ENCODE data around the gene HS1BP3. TPM values are rescaled to one million over a fixed set of nuclear protein-coding genes. Genes with fewer than 3 reads are reported as not detected.

HS1BP3 gene
- total and polyA plus RNA-seq, 8 donors: 9.5 to 16.8 (median 10.8) TPM

- FAIRE-seq (no peak), ATAC-seq (no peak), DNase-seq (peak in 1 of 6 donors; percentile 68)
- Histone ChIP-seq H3K36me3 (no peaks in the 10 kb centered on the region), H3K4me1 (no peaks in the 10 kb centered on the region), H3K9me3 (no peaks in the 10 kb centered on the region), H3K27me3 (peaks cover 0 to 31% (median 8%) of the 10 kb centered on the region in 4 donors), H3K4me3 (no peak overlapping the region), H3K27ac (no peak overlapping the region)
- intact Hi-C loops (cut with DNase I): loop anchor here in 2 of 3 donors (5.0 to 10.0 kb wide), 3 partner anchors 85 to 298 kb away; no protein-coding TSS in a partner anchor
- WGBS, 2 donors: 24 to 37% methylated on average over 45 of the region's 45 CpGs
- TF ChIP-seq CTCF (IDR thresholded peaks at IDR 0.05): no peak
Measured at GRCh38 chr2:20669562-20670314, 18.8 kb upstream of the HS1BP3 start.

GRCh38 chr2:20668871-20669475 lies 18.1 kb upstream of the HS1BP3 start:
- no peak for DNase-seq
- Histone ChIP-seq H3K4me3 (no peak overlapping the region), H3K4me1 (no peaks in the 10 kb centered on the region), H3K27ac (no peak overlapping the region), H3K9me3 (no peaks in the 10 kb centered on the region), H3K27me3 (peaks cover 0 to 31% (median 8%) of the 10 kb centered on the region in 4 donors), H3K36me3 (no peaks in the 10 kb centered on the region)
- no peak for TF ChIP-seq CTCF (IDR thresholded peaks at IDR 0.05)
- no peak for ATAC-seq
- no peak for FAIRE-seq
- WGBS, 2 donors: 65 to 74% methylated on average over 8 of the region's 8 CpGs
- intact Hi-C loops (cut with DNase I): loop anchor here in 2 of 3 donors (5.0 to 10.0 kb wide), 3 partner anchors 86 to 298 kb away; no protein-coding TSS in a partner anchor

GRCh38 chr2:20668451-20668850 lies 17.6 kb upstream of the HS1BP3 start:
- intact Hi-C loops (cut with DNase I): loop anchor here in 2 of 3 donors (5.0 to 10.0 kb wide), 3 partner anchors 86 to 299 kb away; no protein-coding TSS in a partner anchor
- peaks cover 0 to 31% (median 8%) of the 10 kb centered on the region in 4 donors for H3K27me3 ChIP-seq
- no peak for FAIRE-seq
- H3K4me1 ChIP-seq: no peaks in the 10 kb centered on the region
- WGBS, 2 donors: 86 to 90% methylated on average over 6 of the region's 6 CpGs
- no peak for DNase-seq
- H3K9me3 ChIP-seq: no peaks in the 10 kb centered on the region
- H3K4me3 ChIP-seq: no peak overlapping the region
- no peak for TF ChIP-seq CTCF (IDR thresholded peaks at IDR 0.05)
- ATAC-seq: no peak
- no peaks in the 10 kb centered on the region for H3K36me3 ChIP-seq
- H3K27ac ChIP-seq: no peak overlapping the region

DNA sequence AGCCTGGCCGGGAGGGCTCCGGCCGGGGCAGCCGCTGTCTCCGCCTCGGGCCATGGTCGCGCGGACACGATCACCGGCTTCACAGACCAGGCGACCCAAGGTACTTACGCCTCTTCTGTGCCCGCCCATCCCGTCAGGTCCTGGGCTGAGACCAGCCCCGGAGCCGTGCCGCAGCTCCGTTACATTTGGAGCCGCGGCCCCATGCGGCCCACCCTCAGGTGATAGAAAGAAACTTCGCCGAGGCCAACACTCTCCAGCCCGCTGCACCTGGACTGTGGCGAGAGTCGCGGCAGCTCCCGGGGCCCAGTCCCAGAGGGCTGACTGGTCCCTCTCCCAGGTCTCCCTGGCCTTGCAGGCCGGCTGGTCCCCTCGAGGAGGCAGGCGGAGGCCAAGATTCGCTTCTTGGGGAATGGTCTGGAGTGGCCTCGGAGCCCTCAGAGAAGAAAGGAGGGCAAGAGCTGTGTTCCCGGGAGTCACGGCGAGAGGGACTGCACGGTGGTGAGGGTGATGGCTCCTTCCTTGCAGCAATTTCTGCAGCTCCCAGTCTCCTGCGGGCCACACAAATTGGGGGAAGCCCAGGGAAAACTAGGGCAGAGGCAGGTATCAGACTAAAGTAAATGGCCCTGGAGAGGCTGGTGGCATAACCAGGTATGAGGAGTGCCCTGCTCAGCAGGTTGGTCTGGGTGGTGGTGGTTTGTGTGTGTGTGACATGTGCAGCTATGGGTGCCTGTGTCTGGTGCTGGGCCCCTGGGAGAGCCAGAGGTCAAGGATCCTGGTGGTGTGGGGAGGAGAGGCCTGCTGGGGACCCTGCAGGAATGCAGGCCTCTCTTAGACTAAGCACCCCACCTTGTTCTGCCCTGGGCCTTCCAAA lies 16.9 kb upstream of the HS1BP3 start:
- Histone ChIP-seq H3K4me1 (no peaks in the 10 kb centered on the region), H3K27ac (no peak overlapping the region), H3K9me3 (no peaks in the 10 kb centered on the region), H3K36me3 (no peaks in the 10 kb centered on the region), H3K4me3 (peak overlapping the region in 2 of 4 donors; percentile 36 to 46), H3K27me3 (peaks cover 0 to 25% (median 8%) of the 10 kb centered on the region in 4 donors)
- DNase-seq (no peak), FAIRE-seq (no peak), ATAC-seq (peak in 1 of 4 donors; percentile 5)
- TF ChIP-seq CTCF (IDR thresholded peaks at IDR 0.05): no peak
- WGBS, 2 donors: 26 to 27% methylated on average over 39 of the region's 39 CpGs
- intact Hi-C loops (cut with DNase I): loop anchor here in 2 of 3 donors (5.0 to 10.0 kb wide), 3 partner anchors 87 to 300 kb away; no protein-coding TSS in a partner anchor

Measured in pancreas (tissue), 10 donors.